Panc1 (cell line): ENCODE results near the gene NBPF1.
"Not testable (repeated sequence)": the region's sequence is repeated elsewhere in the genome, so short reads cannot be mapped to it uniquely, and the experiment has no call there.

ENCODE experiments used
- CTCF ChIP-seq: fragments of 450-650 bp; IDR thresholded peaks from 2 replicates; pipeline ENCODE4 v1.5.1; 2017; ENCODE audit warnings: mild to moderate bottlenecking
- POLR2AphosphoS5 ChIP-seq: IDR thresholded peaks from 2 replicates; pipeline ENCODE4 v1.6.1; 2012; ENCODE audit warnings: mild to moderate bottlenecking, low read depth, low read length, moderate library complexity
- SIN3A ChIP-seq: IDR thresholded peaks from 2 replicates; pipeline ENCODE4 v1.6.1; 2012; ENCODE audit warnings: low read depth, mild to moderate bottlenecking, low read length, moderate library complexity, borderline replicate concordance; ENCODE audit not compliant: insufficient read depth
- TCF7L2 ChIP-seq: IDR thresholded peaks from 2 replicates; pipeline ENCODE4 v1.6.1; 2011; ENCODE audit warnings: mild to moderate bottlenecking, low read depth, low read length, inconsistent platforms

- TF ChIP-seq CTCF, SIN3A, POLR2AphosphoS5, TCF7L2: not testable (repeated sequence)
Measured at GRCh38 chr1:16641159-16641975, 28.0 kb upstream of the NBPF1 start.
